GM12878 (cell line): ENCODE measurements around the gene ZDHHC14. TPM values are rescaled to one million over a fixed set of nuclear protein-coding genes. Genes with fewer than 3 reads are reported as not detected.
A peak's percentile ranks its signal among the peaks of the same experiment; 100 is the strongest.

ENCODE experiments used
- ATAC-seq: fragments of 200-7000 bp; cut with Tn5 transposase; 3 replicates; pipeline ENCODE4 v1.9.1; 2020; ENCODE audit warnings: mild to moderate bottlenecking, moderate library complexity
- BruUV-seq: library from RNA; stranded (reverse); fragments of 400-500 nt; replicated peaks from 2 replicates; lab custom pipeline; 2021; lab: Mats Ljungman, UMichigan
- CTCF ChIA-PET: fragments of 300-600 bp; sonication (Branson Sonifier 250); formaldehyde crosslinking; extraction: SDS; loops from one replicate; lab custom pipeline; 2021; ENCODE audit warnings: inconsistent platforms; lab: Yijun Ruan, JAX
- POLR2A ChIA-PET: fragments of 350-600 bp; formaldehyde crosslinking; extraction: SDS; loops from one replicate; lab custom pipeline; 2021; ENCODE audit warnings: inconsistent platforms; lab: Charles Lee
- RAD21 ChIA-PET: fragments of 300-600 bp; sonication (Branson Sonifier 250); formaldehyde crosslinking; loops from one replicate; lab custom pipeline; 2023; ENCODE audit warnings: antibody characterized with exemption; ENCODE audit not compliant: unreplicated experiment; lab: Charles Lee
- SMC1A ChIA-PET: fragments of 300-600 bp; sonication (Branson Sonifier 250); formaldehyde crosslinking; loops from one replicate; lab custom pipeline; 2023; ENCODE audit not compliant: unreplicated experiment, uncharacterized antibody; lab: Charles Lee
- DNase-seq: peaks from one replicate; pipeline ENCODE4 v3.0.0-alpha.2; 2011; ENCODE audit warnings: low read depth, low spot score
- FAIRE-seq: peaks from 3 replicates; lab custom pipeline; 2011; peaks lifted over from hg19 to GRCh38; lab: Jason Lieb, UNC
- H2AFZ ChIP-seq: 2 replicates; pipeline ENCODE4 v1.6.0; 2011; ENCODE audit warnings: low read depth, low read length, control low read depth; ENCODE audit not compliant: control insufficient read depth
- H3K27ac ChIP-seq: 2 replicates; pipeline ENCODE4 v1.5.1; 2011; ENCODE audit warnings: control low read depth; ENCODE audit not compliant: control insufficient read depth, insufficient read depth
- H3K27me3 ChIP-seq, 2 experiments: replicated peaks in 1 of 2; 2 replicates each; pipeline versions ENCODE4 v1.6.0 to v1.6.1; 2011; ENCODE audit warnings: low read length in 1 of 2; ENCODE audit not compliant: control insufficient read depth in 2 of 2, insufficient read depth in 2 of 2
- H3K36me3 ChIP-seq, 2 experiments: 2 replicates each; pipeline ENCODE4 v1.5.1; 2011; ENCODE audit warnings: low read length in 1 of 2; ENCODE audit not compliant: control insufficient read depth in 2 of 2, insufficient read depth in 2 of 2
- H3K4me1 ChIP-seq: 2 replicates; pipeline ENCODE4 v1.6.1; 2011; ENCODE audit warnings: mild to moderate bottlenecking, low read length, moderate library complexity, mixed read lengths; ENCODE audit not compliant: control insufficient read depth, insufficient read depth
- H3K4me2 ChIP-seq: 2 replicates; pipeline ENCODE4 v1.6.0; 2011; ENCODE audit warnings: control low read depth; ENCODE audit not compliant: control insufficient read depth, insufficient read depth
- H3K4me3 ChIP-seq: fragments of 200-600 bp; sonication (generic); 2 replicates; pipeline ENCODE4 v1.5.1; 2016
- H3K79me2 ChIP-seq: 2 replicates; pipeline ENCODE4 v1.6.0; 2011; ENCODE audit warnings: low read length; ENCODE audit not compliant: control insufficient read depth, insufficient read depth
- H3K9ac ChIP-seq: 2 replicates; pipeline ENCODE4 v1.8.0; 2011; ENCODE audit warnings: low read length, control low read depth, mixed read lengths; ENCODE audit not compliant: control insufficient read depth, insufficient read depth
- H3K9me3 ChIP-seq: replicated peaks from 3 replicates; pipeline ENCODE4 v1.5.1; 2011; ENCODE audit warnings: mild to moderate bottlenecking, low read length; ENCODE audit not compliant: control insufficient read depth, insufficient read depth
- H4K20me1 ChIP-seq: 2 replicates; pipeline ENCODE4 v1.6.0; 2011; ENCODE audit not compliant: control insufficient read depth, insufficient read depth
- CTCF ChIP-seq, 3 experiments: IDR thresholded peaks in 2 of 3; conservative IDR thresholded peaks in 1 of 3; 2 replicates each; pipeline ENCODE4 v1.5.1; 2011; ENCODE audit warnings: low read depth in 3 of 3, low read length in 3 of 3, mild to moderate bottlenecking in 3 of 3, control low read depth in 2 of 3, moderate library complexity in 2 of 3, inconsistent platforms in 1 of 3, mixed read lengths in 1 of 3; ENCODE audit not compliant: control insufficient read depth in 2 of 3, insufficient read depth in 1 of 3; ENCODE audit errors: extremely low read depth in 1 of 3
- IKZF1 ChIP-seq: fragments of 450-650 bp; conservative IDR thresholded peaks from 2 replicates; pipeline ENCODE4 v1.6.1; 2017; ENCODE audit warnings: antibody characterized with exemption, mild to moderate bottlenecking
- IKZF2 ChIP-seq, 2 experiments: fragments of 450-650 bp; IDR thresholded peaks; 2 replicates each; pipeline ENCODE4 v1.6.1; 2017; ENCODE audit warnings: mild to moderate bottlenecking in 2 of 2, moderate library complexity in 2 of 2
- KAT2A ChIP-seq: conservative IDR thresholded peaks from 2 replicates; pipeline ENCODE4 v1.6.1; 2011; ENCODE audit warnings: low read depth, low read length; ENCODE audit not compliant: control insufficient read depth
- NFYB ChIP-seq: IDR thresholded peaks from 2 replicates; pipeline ENCODE4 v1.6.1; 2011; ENCODE audit warnings: low read depth, mild to moderate bottlenecking, low read length, improper control_type of control experiment, moderate library complexity; ENCODE audit not compliant: insufficient read depth
- NR2F1 ChIP-seq: fragments of 450-650 bp; conservative IDR thresholded peaks from 2 replicates; pipeline ENCODE4 v1.6.1; 2017; ENCODE audit warnings: mild to moderate bottlenecking
- SPI1 ChIP-seq: IDR thresholded peaks from 2 replicates; pipeline ENCODE4 v1.6.1; 2011; ENCODE audit warnings: low read depth, mild to moderate bottlenecking, low read length, moderate library complexity, borderline replicate concordance; ENCODE audit not compliant: insufficient read depth
- USF1 ChIP-seq: IDR thresholded peaks from 2 replicates; pipeline ENCODE4 v1.6.1; 2011; ENCODE audit warnings: borderline replicate concordance, low read depth, mild to moderate bottlenecking, moderate library complexity, mixed read lengths, low read length; ENCODE audit not compliant: insufficient read depth; ENCODE audit errors: extremely low read length
- ZNF384 ChIP-seq: IDR thresholded peaks from 2 replicates; pipeline ENCODE4 v1.6.1; 2012; ENCODE audit warnings: low read depth, mild to moderate bottlenecking, low read length, improper control_type of control experiment, borderline replicate concordance
- WGBS: methylation state at CpG from one replicate; pipeline ENCODE4 v1.1.6; 2016; ENCODE audit warnings: low lambda C conversion rate; ENCODE audit not compliant: insufficient replicate concordance, insufficient coverage; ENCODE audit errors: missing lambda C conversion rate; 5-methylcytosine and 5-hydroxymethylcytosine counted together
- in situ Hi-C: fragments of 300-500 bp; cut with MboI; formaldehyde crosslinking; loops from 9 replicates; pipeline ENCODE4 v1.14.3; 2018; ENCODE audit warnings: mixed read lengths
- intact Hi-C: fragments of 100-400 bp; cut with micrococcal nuclease; formaldehyde crosslinking; loops from one replicate; pipeline ENCODE4 v1.14.2; 2022; ENCODE audit not compliant: unreplicated experiment
- polyA plus RNA-seq, 11 experiments: library from polyadenylated mRNA; depleted of rRNA in 4 of 11; unstranded in 6 of 11; stranded (reverse) in 5 of 11; fragments of >200 nt; fragmentation: Nextera tagmentation in 4 of 11; fragmentation: Illumina TruSeq in 1 of 11; extraction: Ambion mirVana in 4 of 11; extraction: Trizol in 1 of 11; gene quantifications; 1 replicate in 1 of 11; 2 replicates in 10 of 11; pipeline versions ENCODE4 v1.2.1 to v1.2.3, GENCODE V29; 2011 to 2016; ENCODE audit warnings: inconsistent platforms in 2 of 11, missing spikeins in 2 of 11, low read depth in 1 of 11
- total RNA-seq, 4 experiments: library from RNA; depleted of rRNA in 3 of 4; stranded (reverse); fragments of >200 nt in 3 of 4; fragmentation: Illumina TruSeq in 1 of 4; extraction: Trizol in 1 of 4; gene quantifications; 2 replicates each; pipeline versions ENCODE4 v1.2.1 to v1.2.3, GENCODE V29; 2013 to 2021

Gene ZDHHC14
- total and polyA plus RNA-seq, 10 of the 15 experiments (the other 5 are each of a cell fraction or from before 2014, with no cell fraction given), result 0.15 to 16.0 (median 0.76) TPM; not detected in 1

- TF ChIP-seq CTCF (IDR thresholded peaks at IDR 0.05 in 2 of 3, conservative IDR thresholded peaks at IDR 0.05 in 1 of 3; ENCODE audit: control insufficient read depth in 2 of 3, extremely low read depth in 1 of 3, insufficient read depth in 1 of 3, low read depth in 3 of 3, low read length in 3 of 3) (no peak), KAT2A (no peak), NFYB (no peak), ZNF384 (no peak)
- TF ChIP-seq, all 136 proteins: peak for 0
Observed at GRCh38 chr6:157547112-157547511, 166.1 kb downstream of the ZDHHC14 start (continued).

- ChIA-PET POLR2A (no interaction called here), RAD21 (interaction anchor here (1.8 to 2.6 kb wide), 3 partner anchors 21 to 87 kb away, joined by 4 to 12 read pairs (median 5); no protein-coding TSS in a partner anchor), CTCF (interaction anchor here (0.7 to 1.5 kb wide), 3 partner anchors 13 to 15 kb away, joined by 3 read pairs; no protein-coding TSS in a partner anchor), SMC1A (interaction anchor here (0.7 to 2.4 kb wide), 6 partner anchors 10 to 1555 kb away, joined by 3 to 12 read pairs (median 4); no protein-coding TSS in a partner anchor)
- FAIRE-seq (no peak), DNase-seq (no peak), ATAC-seq (peak; percentile 67)
- BruUV-seq, result no TSS peak
- Histone ChIP-seq H3K4me2 (no peak overlapping the region), H3K79me2 (no peaks in the 10 kb centered on the region), H3K36me3 (peaks cover 0 to 3% of the 10 kb centered on the region in 2 experiments; a peak in 2 of 4 replicates), H3K9ac (no peak overlapping the region), H3K9me3 (no peaks in the 10 kb centered on the region; the same call in 1 of the 3 replicates), H3K27ac (no peak overlapping the region), H4K20me1 (no peaks in the 10 kb centered on the region), H3K4me1 (no peaks in the 10 kb centered on the region), H3K4me3 (no peak overlapping the region), H3K27me3 (no peaks in the 10 kb centered on the region), H2AFZ (no peak overlapping the region)
- in situ Hi-C loops, result no loop called here
- TF ChIP-seq NR2F1, result no peak
- peak in 1 of 2 experiments; percentile 38; a peak in 2 of 4 replicates for TF ChIP-seq IKZF2 (IDR thresholded peaks at IDR 0.05)
- TF ChIP-seq SPI1, result peak; percentile 80
- TF ChIP-seq IKZF1, result 0 out of 2 replicates have a peak, but pooled peaks have one; percentile 11
- TF ChIP-seq KAT2A, result no peak
- no peak for TF ChIP-seq USF1
- WGBS, result 56% methylated on average over 23 of the region's 24 CpGs
- intact Hi-C loops, result no loop called here
Observed at GRCh38 chr6:157548635-157549467, 167.9 kb downstream of the ZDHHC14 start.
